ENCODE measurements around the gene A3GALT2. TPM values are rescaled to one million over a fixed set of nuclear protein-coding genes. Genes with fewer than 3 reads are reported as not detected.

The A3GALT2 gene
- total RNA-seq, 4 donors from 2014 or later: 0.89 TPM; not detected in 3

DNA sequence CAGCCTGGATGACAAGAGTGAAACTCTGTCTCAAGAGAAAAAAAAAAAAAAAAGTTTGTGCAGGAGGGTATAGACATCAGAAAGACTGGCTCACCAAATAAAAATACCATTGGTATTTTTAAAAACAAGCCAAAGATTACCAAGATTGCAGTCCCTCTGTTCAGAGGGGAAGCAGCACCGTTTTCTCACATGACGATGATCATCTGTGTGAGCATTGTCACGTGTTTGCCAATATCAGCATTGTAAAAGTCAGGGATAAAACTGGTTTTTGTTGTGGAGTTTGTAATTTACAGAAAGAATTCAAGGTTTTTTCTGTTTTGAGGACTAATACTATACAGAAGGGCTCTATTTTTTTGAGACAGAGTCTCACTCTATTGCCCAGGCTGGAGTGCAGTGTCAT lies 38.1 kb downstream of the A3GALT2 start:
- Histone ChIP-seq H3K27ac (no peak overlapping the region), H3K4me1 (no peaks in the 10 kb centered on the region), H3K36me3 (peaks cover 24 to 27% of the 10 kb centered on the region in 2 donors), H3K9me3 (no peaks in the 10 kb centered on the region), H3K27me3 (no peaks in the 10 kb centered on the region), H3K4me3 (replicated peaks in 1 of 3) (no peak overlapping the region)
- intact Hi-C loops (cut with DNase I): no loop called here
- DNase-seq: no peak
- TF ChIP-seq POLR2A (IDR thresholded peaks at IDR 0.05): no peak
- TF ChIP-seq, protein P1, sequence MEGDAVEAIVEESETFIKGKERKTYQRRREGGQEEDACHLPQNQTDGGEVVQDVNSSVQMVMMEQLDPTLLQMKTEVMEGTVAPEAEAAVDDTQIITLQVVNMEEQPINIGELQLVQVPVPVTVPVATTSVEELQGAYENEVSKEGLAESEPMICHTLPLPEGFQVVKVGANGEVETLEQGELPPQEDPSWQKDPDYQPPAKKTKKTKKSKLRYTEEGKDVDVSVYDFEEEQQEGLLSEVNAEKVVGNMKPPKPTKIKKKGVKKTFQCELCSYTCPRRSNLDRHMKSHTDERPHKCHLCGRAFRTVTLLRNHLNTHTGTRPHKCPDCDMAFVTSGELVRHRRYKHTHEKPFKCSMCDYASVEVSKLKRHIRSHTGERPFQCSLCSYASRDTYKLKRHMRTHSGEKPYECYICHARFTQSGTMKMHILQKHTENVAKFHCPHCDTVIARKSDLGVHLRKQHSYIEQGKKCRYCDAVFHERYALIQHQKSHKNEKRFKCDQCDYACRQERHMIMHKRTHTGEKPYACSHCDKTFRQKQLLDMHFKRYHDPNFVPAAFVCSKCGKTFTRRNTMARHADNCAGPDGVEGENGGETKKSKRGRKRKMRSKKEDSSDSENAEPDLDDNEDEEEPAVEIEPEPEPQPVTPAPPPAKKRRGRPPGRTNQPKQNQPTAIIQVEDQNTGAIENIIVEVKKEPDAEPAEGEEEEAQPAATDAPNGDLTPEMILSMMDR (IDR thresholded peaks at IDR 0.05): no peak
- 87 to 93% methylated on average over 3 of the region's 3 CpGs for WGBS, 2 donors

GRCh38 chr1:33281554-33282303 lies 39.2 kb downstream of the A3GALT2 start:
- no peak overlapping the region for H3K4me3 ChIP-seq (replicated peaks in 1 of 3)
- peaks cover 33 to 35% of the 10 kb centered on the region in 2 donors for H3K36me3 ChIP-seq
- no peaks in the 10 kb centered on the region for H3K9me3 ChIP-seq
- intact Hi-C loops (cut with DNase I): no loop called here
- no peak for DNase-seq
- TF ChIP-seq POLR2A (IDR thresholded peaks at IDR 0.05): no peak
- TF ChIP-seq, protein P1 (IDR thresholded peaks at IDR 0.05): no peak
- no peaks in the 10 kb centered on the region for H3K4me1 ChIP-seq
- no peak overlapping the region for H3K27ac ChIP-seq
- no peaks in the 10 kb centered on the region for H3K27me3 ChIP-seq
- 96 to 97% methylated on average over 15 to 17 of the region's 17 CpGs for WGBS, 2 donors

DNA sequence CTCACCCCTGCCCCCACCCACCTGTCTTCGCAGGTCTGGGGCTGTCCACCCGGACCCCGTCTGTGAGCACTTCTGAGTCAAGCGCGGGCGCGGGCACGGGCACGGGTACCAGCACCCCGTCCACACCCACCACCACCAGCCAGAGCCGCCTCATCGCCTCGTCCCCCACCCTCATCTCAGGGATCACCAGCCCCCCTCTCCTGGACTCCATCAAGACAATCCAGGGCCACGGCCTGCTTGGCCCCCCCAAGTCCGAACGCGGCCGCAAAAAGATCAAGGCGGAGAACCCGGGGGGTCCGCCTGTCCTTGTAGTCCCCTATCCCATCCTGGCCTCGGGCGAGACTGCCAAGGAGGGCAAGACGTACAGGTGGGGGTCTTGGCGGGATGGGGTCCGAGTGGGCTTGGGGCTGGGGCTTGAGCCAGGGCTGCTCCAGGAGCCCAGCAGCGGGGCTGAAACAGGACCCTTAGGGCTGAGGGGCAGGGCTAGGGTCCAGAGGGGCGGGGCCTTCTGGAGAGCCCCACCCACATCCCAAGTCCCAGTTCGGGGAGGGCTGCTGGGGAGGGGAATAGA lies 40.7 kb downstream of the A3GALT2 start:
- no peak overlapping the region for H3K27ac ChIP-seq
- WGBS, 2 donors: 95 to 97% methylated on average over 23 to 29 of the region's 29 CpGs
- H3K27me3 ChIP-seq: no peaks in the 10 kb centered on the region
- no peak overlapping the region for H3K4me3 ChIP-seq (replicated peaks in 1 of 3)
- TF ChIP-seq, protein P1 (IDR thresholded peaks at IDR 0.05): no peak
- no peak for TF ChIP-seq POLR2A (IDR thresholded peaks at IDR 0.05)
- H3K9me3 ChIP-seq: no peaks in the 10 kb centered on the region
- intact Hi-C loops (cut with DNase I): no loop called here
- no peak for DNase-seq
- peaks cover 33 to 42% of the 10 kb centered on the region in 2 donors for H3K36me3 ChIP-seq
- no peaks in the 10 kb centered on the region for H3K4me1 ChIP-seq

DNA sequence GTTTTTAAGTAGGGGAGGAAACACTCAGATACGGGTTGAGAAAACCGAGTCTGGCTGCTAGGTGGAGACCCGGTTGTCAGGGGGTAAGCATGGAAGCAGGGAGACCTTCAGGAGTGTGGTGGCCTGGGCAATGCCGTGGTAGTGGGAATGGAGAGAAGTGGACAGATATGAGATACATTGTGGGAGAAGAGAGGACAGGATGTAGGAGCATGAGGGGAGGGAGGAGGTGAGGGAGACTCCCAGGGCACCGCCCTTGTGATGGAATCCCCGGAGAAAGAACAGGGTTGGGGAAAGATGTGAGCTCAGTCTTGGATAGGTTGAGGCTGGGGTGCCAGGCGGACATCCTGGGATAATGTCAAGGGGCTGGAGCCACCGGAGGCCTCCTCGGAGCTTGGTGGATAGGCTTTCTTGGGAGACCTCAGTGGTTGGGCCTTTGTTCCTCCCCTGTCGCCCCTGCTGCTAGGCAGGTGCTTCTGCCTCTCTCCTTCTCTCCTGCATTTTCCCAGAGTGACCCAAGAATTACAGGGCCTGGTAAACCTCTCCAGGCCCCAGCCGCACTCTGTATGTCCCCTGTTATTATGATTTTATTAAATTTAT lies 43.3 kb downstream of the A3GALT2 start:
- H3K27ac ChIP-seq: no peak overlapping the region
- H3K4me1 ChIP-seq: peaks cover 2 to 7% of the 10 kb centered on the region in 2 donors
- no peaks in the 10 kb centered on the region for H3K27me3 ChIP-seq
- no peaks in the 10 kb centered on the region for H3K9me3 ChIP-seq
- no peak for DNase-seq
- peaks cover 33 to 42% of the 10 kb centered on the region in 2 donors for H3K36me3 ChIP-seq
- H3K4me3 ChIP-seq (replicated peaks in 1 of 3): no peak overlapping the region
- 88 to 91% methylated on average over 11 of the region's 11 CpGs for WGBS, 2 donors
- intact Hi-C loops (cut with DNase I): no loop called here
- no peak for TF ChIP-seq POLR2A (IDR thresholded peaks at IDR 0.05)
- TF ChIP-seq, protein P1 (IDR thresholded peaks at IDR 0.05): no peak

Data from thyroid gland (tissue), 4 donors.